ENCODE measurements around the gene HIVEP3. TPM values are rescaled to one million over a fixed set of nuclear protein-coding genes. Genes with fewer than 3 reads are reported as not detected.

Gene HIVEP3
- total RNA-seq, 4 donors from 2014 or later, result 1.4 to 3.0 (median 2.3) TPM

- H3K4me1 ChIP-seq, result no peaks in the 10 kb centered on the region
- no peaks in the 10 kb centered on the region for H3K27me3 ChIP-seq
- no peak for TF ChIP-seq POLR2AphosphoS5 (IDR thresholded peaks at IDR 0.05)
- TF ChIP-seq POLR2A (IDR thresholded peaks at IDR 0.05; ENCODE audit: low read depth), result no peak
- no peak for TF ChIP-seq CTCF (IDR thresholded peaks at IDR 0.05)
- TF ChIP-seq EP300 (IDR thresholded peaks at IDR 0.05), result no peak
- 91% methylated on average over 5 of the region's 5 CpGs for WGBS
- H3K36me3 ChIP-seq, result no peaks in the 10 kb centered on the region
- H3K27ac ChIP-seq (replicated peaks in 1 of 4), result no peak overlapping the region
- no peaks in the 10 kb centered on the region for H3K9me3 ChIP-seq
- DNase-seq (ENCODE audit: extremely low spot score), result no peak
- no peak overlapping the region for H3K4me3 ChIP-seq
- intact Hi-C loops (cut with DNase I), result no loop called here
Measured at GRCh38 chr1:41586230-41586629, 332.5 kb downstream of the HIVEP3 start.

DNA sequence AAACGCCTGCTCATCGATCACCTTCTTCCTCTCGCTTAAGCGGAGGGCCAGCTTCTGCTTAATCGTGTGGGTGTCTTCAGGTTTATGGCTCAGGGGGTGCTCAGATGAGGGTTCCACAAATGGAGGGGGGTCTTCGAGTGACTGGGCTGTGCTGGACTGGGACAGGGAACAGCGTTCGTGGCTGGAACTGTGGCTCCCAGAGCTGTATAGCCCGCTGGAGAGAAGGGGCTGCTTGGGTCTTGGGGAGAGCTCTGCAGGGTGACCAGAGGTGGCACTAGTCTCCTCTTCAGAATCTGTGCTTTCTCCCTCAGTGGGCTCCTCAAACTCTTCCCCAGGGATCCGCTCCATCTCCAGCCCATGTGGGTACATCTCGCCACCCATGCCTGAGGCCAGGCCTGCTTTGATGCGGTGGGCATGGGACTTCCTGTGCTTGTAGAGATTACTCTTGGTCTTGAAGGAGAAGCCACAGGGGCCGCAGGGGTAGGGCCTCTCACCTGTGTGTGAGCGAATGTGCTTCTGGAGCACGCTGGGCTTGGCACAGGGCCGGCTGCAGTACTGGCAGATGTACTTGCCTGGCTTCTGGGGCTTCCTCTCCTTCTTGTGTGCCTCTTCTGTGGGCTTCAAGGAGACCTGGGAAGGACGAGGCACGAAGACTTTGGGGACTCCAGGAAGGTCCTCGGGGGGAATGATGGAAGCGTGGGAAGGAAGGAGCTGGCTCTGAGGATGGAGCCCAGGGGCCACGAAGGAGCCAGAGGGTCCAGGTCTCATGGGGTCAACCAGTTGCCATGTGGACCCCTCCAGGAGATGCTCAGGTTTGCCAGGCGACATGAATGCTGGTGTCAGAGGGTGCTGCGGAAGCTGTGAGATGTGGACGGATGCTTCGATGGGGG is 334.8 kb downstream of the HIVEP3 start:
- Histone ChIP-seq H3K36me3 (no peaks in the 10 kb centered on the region), H3K9me3 (no peaks in the 10 kb centered on the region), H3K4me1 (no peaks in the 10 kb centered on the region), H3K27ac (replicated peaks in 1 of 4) (no peak overlapping the region), H3K4me3 (no peak overlapping the region), H3K27me3 (no peaks in the 10 kb centered on the region)
- intact Hi-C loops (cut with DNase I), result no loop called here
- TF ChIP-seq CTCF (IDR thresholded peaks at IDR 0.05), result no peak
- TF ChIP-seq POLR2AphosphoS5 (IDR thresholded peaks at IDR 0.05), result no peak
- TF ChIP-seq POLR2A (IDR thresholded peaks at IDR 0.05; ENCODE audit: low read depth), result no peak
- no peak for TF ChIP-seq EP300 (IDR thresholded peaks at IDR 0.05)
- WGBS, result 96% methylated on average over 24 of the region's 25 CpGs
- DNase-seq (ENCODE audit: extremely low spot score), result no peak

GRCh38 chr1:41582851-41583657 is 335.7 kb downstream of the HIVEP3 start:
- Histone ChIP-seq H3K4me1 (no peaks in the 10 kb centered on the region), H3K27ac (replicated peaks in 1 of 4) (no peak overlapping the region), H3K27me3 (no peaks in the 10 kb centered on the region), H3K36me3 (no peaks in the 10 kb centered on the region), H3K4me3 (no peak overlapping the region), H3K9me3 (no peaks in the 10 kb centered on the region)
- TF ChIP-seq CTCF (IDR thresholded peaks at IDR 0.05), result no peak
- no peak for TF ChIP-seq POLR2A (IDR thresholded peaks at IDR 0.05; ENCODE audit: low read depth)
- no peak for TF ChIP-seq POLR2AphosphoS5 (IDR thresholded peaks at IDR 0.05)
- no peak for TF ChIP-seq EP300 (IDR thresholded peaks at IDR 0.05)
- intact Hi-C loops (cut with DNase I), result no loop called here
- no peak for DNase-seq (ENCODE audit: extremely low spot score)
- 92% methylated on average over 36 of the region's 36 CpGs for WGBS

DNA sequence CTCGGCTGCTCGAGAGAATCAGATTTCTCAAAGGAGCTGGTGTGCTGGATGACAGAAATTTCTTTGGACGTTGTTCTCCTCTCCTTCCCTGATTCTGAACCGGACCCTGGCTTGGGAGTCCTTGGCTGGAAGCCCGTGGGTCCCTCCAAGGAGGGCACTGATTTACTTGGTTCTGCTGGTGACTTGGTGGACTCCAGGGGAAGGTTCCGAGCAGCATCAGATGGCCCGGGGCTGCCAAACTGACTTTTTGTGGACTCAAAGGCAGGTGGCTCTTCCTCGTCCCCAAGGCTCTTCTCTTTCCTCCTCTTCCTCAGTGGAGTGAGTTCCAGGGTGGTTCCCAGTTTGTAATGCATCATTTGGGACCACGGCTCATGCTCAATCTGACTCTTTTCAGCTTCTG is 336.4 kb downstream of the HIVEP3 start:
- Histone ChIP-seq H3K4me3 (no peak overlapping the region), H3K36me3 (no peaks in the 10 kb centered on the region), H3K4me1 (no peaks in the 10 kb centered on the region), H3K27ac (replicated peaks in 1 of 4) (no peak overlapping the region), H3K27me3 (no peaks in the 10 kb centered on the region), H3K9me3 (no peaks in the 10 kb centered on the region)
- TF ChIP-seq CTCF (IDR thresholded peaks at IDR 0.05) (no peak), POLR2AphosphoS5 (IDR thresholded peaks at IDR 0.05) (no peak), POLR2A (IDR thresholded peaks at IDR 0.05; ENCODE audit: low read depth) (no peak), EP300 (IDR thresholded peaks at IDR 0.05) (no peak)
- intact Hi-C loops (cut with DNase I), result no loop called here
- 86% methylated on average over 9 of the region's 9 CpGs for WGBS
- DNase-seq (ENCODE audit: extremely low spot score), result no peak
